HG03135 (cell line): ENCODE data around the gene SUCLA2.
"Not testable (repeated sequence)": the region's sequence is repeated elsewhere in the genome, so short reads cannot be mapped to it uniquely, and the experiment has no call there.

Experiments
- ATAC-seq: cut with Tn5 transposase; IDR thresholded peaks from one replicate; pipeline ENCODE4 v1.9.1; 2021; ENCODE audit warnings: mild to moderate bottlenecking, moderate library complexity; ENCODE audit not compliant: unreplicated experiment

SUCLA2 gene

GRCh38 chr13:48001114-48001881, at the start of gene SUCLA2:
Gene SUCLA2, minus strand, starts transcription at chr13:48001273. Its CDS starts 4 bp downstream, at chr13:48001269.
- ATAC-seq = peak; percentile 99

GRCh38 chr13:48050550-48050949, 49.5 kb upstream of the SUCLA2 start:
- ATAC-seq = no peak

- ATAC-seq = no peak
Observed at GRCh38 chr13:48043789-48044503, 42.9 kb upstream of the SUCLA2 start.

- ATAC-seq = no peak
Observed at GRCh38 chr13:48042894-48043293, 41.8 kb upstream of the SUCLA2 start.

- no peak for ATAC-seq
Observed at GRCh38 chr13:48040896-48041295, 39.8 kb upstream of the SUCLA2 start.

GRCh38 chr13:48040049-48040448, 39.0 kb upstream of the SUCLA2 start:
- ATAC-seq = no peak

GRCh38 chr13:48038761-48039160, 37.7 kb upstream of the SUCLA2 start:
- no peak for ATAC-seq

GRCh38 chr13:48037346-48038173, 36.5 kb upstream of the SUCLA2 start, which contains the start of gene NUDT15:
Gene NUDT15, plus strand, starts transcription at chr13:48037726. Its CDS starts 21 bp downstream, at chr13:48037747.
- ATAC-seq = peak; percentile 92

- ATAC-seq = no peak
Observed at GRCh38 chr13:48029859-48030258, 28.8 kb upstream of the SUCLA2 start.

GRCh38 chr13:48028066-48028465, 27.0 kb upstream of the SUCLA2 start:
- no peak for ATAC-seq

GRCh38 chr13:48019796-48020195, 18.7 kb upstream of the SUCLA2 start:
- no peak for ATAC-seq

GRCh38 chr13:48018637-48019036, 17.6 kb upstream of the SUCLA2 start:
- ATAC-seq = no peak

- ATAC-seq = no peak
Observed at GRCh38 chr13:48014359-48014758, 13.3 kb upstream of the SUCLA2 start.

GRCh38 chr13:48012668-48013067, 11.6 kb upstream of the SUCLA2 start:
- ATAC-seq = no peak

- ATAC-seq = no peak
Observed at GRCh38 chr13:48010698-48011097, 9.6 kb upstream of the SUCLA2 start.

GRCh38 chr13:48009284-48009683, 8.2 kb upstream of the SUCLA2 start:
- no peak for ATAC-seq

- ATAC-seq = no peak
Observed at GRCh38 chr13:48006396-48006795, 5.3 kb upstream of the SUCLA2 start.

- ATAC-seq = no peak
Observed at GRCh38 chr13:48004201-48004600, 3.1 kb upstream of the SUCLA2 start.

GRCh38 chr13:48001999-48002398, 926 bp upstream of the SUCLA2 start:
- ATAC-seq = not testable (repeated sequence)

- peak; percentile 39 for ATAC-seq
Observed at GRCh38 chr13:48000559-48001113, 437 bp downstream of the SUCLA2 start.

GRCh38 chr13:47999973-48000372, 1.1 kb downstream of the SUCLA2 start:
- ATAC-seq = no peak
